NCI-H2171 treated with DMSO at 0.1 percent for 48 hours (cell line): Measurements from ENCODE around the gene HSPA9.
"Not testable (repeated sequence)": the region's sequence is repeated elsewhere in the genome, so short reads cannot be mapped to it uniquely, and the experiment has no call there.

Experiments
- DNase-seq: peaks from one replicate; lab custom pipeline; 2025; lab: John Stamatoyannopoulos, UW

Gene HSPA9

DNA sequence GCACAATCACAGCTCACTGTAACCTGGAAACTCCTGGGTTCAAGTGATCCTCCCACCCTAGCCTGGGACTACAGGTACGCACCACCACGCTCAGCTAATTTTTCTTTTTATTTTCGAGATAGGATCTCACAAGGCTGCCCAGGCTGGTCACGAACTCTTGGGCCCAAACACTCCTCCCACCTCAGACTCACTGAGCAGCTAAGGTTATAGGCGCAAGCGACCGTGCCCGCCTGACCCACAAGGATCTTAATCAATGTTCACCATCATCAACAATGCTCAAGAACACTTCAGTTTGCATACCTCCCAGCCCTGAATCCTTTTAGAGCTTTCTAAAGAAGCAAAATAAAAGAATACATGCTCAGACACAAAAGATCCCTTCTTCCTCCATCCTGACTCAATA lies 45.4 kb downstream of the HSPA9 start:
- DNase-seq: no peak

GRCh38 chr5:138528744-138529469 lies 46.3 kb downstream of the HSPA9 start:
- DNase-seq: no peak

DNA sequence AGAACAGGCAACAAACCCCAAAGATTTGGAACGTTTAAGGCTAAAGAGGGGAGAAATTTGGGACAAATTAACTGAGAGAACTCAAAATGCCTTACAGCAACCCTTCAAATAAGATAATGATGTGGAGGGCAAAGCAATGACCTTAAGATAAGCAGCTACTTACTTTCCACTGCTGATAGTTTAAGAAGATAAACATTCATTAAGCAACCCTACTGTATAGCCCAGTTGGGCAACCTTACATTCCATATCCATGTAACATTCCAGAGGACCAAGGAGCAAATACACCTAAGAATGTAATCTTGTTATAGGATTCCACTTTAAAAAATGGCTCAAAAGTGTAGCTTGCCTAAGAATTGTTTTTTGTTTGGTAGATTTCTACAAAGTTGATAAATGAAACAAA lies 47.0 kb downstream of the HSPA9 start:
- DNase-seq: no peak

GRCh38 chr5:138527170-138527569 lies 48.0 kb downstream of the HSPA9 start:
- no peak for DNase-seq

DNA sequence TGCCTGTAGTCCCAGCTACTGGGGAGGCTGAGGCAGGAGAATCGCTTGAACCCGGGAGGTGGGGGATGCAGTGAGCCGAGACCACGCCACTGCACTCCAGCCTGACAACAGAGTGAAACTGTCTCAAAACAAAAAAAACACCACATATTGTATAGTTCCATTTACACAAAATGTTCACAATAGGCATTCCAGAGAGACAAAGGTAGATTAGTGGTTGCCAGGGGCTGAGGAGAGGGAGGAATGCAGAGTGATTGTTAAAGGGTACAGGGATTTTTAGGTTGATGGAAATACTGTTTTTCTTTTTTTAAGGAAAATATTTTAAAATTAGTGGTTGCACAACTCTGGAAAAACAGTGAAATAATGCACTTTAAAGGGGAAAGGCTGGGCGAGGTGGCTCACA lies 51.8 kb downstream of the HSPA9 start:
- DNase-seq: no peak

DNA sequence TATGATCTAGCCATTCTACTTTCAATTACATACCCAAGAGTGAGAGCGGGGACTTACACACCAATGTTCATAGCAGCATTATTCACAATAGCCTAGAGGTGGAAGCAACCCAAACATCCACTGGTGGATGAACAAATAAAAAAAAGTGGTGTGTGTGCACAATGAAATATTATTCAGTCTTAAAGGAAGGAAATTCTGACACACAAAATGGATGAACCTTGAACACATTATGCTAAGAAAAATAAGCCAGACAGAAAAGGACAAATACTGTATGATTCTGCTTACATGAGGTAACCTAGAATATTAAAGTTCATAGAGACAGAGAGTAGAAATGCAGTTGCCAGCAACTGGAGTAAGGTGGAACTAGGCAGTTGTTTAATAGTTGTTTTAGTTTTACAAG lies 54.2 kb downstream of the HSPA9 start:
- no peak for DNase-seq

DNA sequence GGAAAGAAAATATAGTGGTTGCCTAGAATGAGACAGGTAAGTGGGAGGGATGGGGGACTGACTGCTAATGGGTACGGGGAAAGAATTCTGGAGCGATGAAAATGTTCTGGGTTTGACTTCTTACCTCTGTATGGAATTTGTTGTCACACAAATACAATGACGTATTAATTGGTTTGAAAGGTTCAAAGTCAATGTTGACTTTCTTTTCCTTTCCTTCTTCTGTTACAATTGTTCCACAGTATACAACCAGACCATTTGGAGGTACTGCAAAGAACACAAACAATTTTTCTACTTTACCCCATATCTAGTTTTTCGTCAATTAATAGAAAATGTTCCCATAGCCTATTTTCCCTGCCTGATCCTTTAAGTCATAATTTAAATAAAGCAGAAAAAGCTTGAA lies 57.8 kb downstream of the HSPA9 start:
- DNase-seq: no peak

DNA sequence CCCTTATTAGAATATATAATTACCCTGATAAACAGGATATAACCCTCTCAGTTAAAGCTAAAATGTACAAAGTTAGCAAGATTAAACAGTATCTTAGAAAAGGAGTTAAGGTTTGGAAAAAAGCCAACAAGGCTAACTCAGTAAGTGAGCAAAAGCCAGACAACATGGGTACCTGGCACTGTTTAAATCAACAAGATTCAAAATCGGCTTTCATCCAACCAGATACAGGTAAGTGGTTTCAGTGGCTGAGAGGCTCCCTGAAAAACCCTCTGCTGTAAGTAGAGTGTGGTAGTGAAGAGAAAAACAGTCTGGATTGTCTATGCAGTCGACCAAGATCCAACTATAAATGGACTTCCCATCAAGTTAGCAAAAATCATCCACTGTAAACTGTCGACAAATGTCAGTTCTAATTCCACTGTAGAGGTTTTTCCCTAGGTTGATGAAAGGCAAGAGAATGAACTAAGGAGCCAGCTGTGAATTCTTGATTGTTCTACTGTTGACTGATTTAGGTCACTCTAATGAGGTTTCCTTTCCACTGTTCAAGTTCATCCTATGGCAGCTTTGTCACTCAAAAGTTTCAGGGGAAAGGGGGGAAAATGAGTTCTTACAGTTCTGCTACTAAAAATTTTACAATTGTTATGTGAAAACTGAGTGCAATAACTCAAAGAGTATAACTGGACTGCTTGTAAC lies 59.5 kb downstream of the HSPA9 start:
- no peak for DNase-seq

DNA sequence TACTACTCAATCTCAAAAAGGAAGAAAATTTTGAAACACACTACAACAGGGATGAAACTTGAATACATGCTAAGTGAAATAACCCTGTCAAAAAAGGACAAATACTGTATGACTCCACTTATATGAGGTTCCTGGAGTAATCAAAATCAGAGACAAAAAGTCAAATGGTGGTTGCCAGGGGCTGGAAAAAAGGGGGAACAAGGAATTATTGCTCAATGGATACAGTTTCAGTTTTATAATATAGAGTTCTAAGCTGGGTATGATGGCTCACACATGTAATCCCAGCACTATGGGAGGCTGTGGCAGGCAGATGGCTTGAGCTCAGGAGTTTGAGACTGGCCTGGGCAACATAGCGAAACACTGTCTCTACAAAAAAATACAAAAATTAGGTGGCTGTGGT lies 61.2 kb downstream of the HSPA9 start:
- no peak for DNase-seq

DNA sequence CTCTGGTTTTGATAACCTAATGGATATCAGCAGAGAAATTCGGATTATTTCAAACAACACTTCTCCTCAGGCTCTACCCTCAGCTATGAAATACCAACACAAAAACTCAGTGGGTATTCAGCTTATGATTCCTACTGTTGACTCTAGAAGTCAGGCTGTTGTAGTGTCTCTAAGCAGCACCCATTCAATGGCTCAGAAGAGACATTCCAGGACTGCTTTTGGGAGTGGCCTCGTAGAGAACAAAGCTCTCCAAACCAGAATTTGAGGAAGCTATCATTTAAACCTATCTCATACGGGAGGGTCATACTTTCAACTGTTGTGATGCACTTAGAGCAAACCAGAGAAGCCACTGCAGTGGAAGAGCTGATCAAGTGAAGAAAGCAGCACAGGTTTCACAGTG lies 66.2 kb downstream of the HSPA9 start:
- no peak for DNase-seq

- not testable (repeated sequence) for DNase-seq
These were observed 67.7 kb downstream of the HSPA9 start for GRCh38 chr5:138507485-138507884.

GRCh38 chr5:138506370-138507306 lies 68.6 kb downstream of the HSPA9 start:
- DNase-seq: no peak

DNA sequence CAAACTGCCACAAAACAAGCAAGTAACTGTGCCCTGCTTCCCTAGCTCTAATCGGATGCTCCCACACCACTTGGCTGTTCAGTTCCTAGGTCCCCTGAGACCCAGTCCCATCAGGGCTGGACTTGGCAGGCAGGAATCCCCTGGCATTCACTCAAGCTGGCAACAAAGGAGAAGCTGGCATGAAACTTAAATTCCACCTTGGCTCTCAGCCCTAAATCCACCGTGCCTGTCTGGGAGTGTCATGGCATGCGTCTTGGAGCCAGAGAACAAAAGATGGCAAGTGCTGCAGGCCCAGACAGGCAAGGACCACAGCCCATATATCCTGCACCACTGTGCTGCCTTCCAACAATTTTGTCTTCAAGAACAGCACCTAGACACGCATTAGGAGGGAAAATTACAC lies 70.4 kb downstream of the HSPA9 start:
- peak; percentile 84 for DNase-seq
